ENCODE data around the gene CAMSAP3.

DNA sequence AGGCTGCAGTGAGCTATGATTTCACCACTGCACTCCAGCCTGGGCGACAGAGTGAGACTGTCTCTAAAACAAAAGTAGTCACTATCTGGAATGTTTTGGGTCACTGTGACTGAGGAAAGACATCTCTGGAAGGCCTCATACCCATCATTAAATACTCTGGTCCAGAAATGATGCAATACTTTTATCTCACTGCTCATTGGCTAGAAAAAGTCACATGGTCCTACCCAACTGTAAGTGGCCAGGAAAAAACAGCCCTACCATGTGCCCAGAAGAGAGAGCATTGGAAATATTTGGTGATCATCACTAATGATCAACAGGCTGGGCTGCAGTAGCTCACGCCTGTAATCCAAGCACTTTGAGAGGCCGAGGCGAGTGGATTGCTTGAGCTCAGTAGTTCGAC is 30.3 kb upstream of the CAMSAP3 start:
- TF ChIP-seq SIN3A (IDR thresholded peaks at IDR 0.05; ENCODE audit: low read depth, low read length) = no peak
- no peak for TF ChIP-seq ZZZ3 (IDR thresholded peaks at IDR 0.05; ENCODE audit: control insufficient read depth, insufficient read length, low read depth)
